HFFc6 (cell line): ENCODE results near the gene ACTN2. TPM values are rescaled to one million over a fixed set of nuclear protein-coding genes. Genes with fewer than 3 reads are reported as not detected.

Source experiments
- DNase-seq: peaks from one replicate; pipeline ENCODE4 v3.0.0-alpha.2; 2018
- H3K27ac Mint-ChIP-seq: 2 replicates; pipeline ENCODE4 v1.8.0; 2020; ENCODE audit warnings: mild to moderate bottlenecking, mixed read lengths
- H3K27me3 Mint-ChIP-seq: 2 replicates; pipeline ENCODE4 v1.8.0; 2021; ENCODE audit warnings: mild to moderate bottlenecking, moderate library complexity, mixed read lengths; ENCODE audit not compliant: insufficient read depth
- H3K36me3 Mint-ChIP-seq: 2 replicates; pipeline ENCODE4 v1.8.0; 2021; ENCODE audit warnings: low read depth, mixed read lengths
- H3K4me1 Mint-ChIP-seq: 2 replicates; pipeline ENCODE4 v1.8.0; 2020; ENCODE audit warnings: low read depth, mixed read lengths
- H3K4me3 Mint-ChIP-seq: 2 replicates; pipeline ENCODE4 v1.8.0; 2020; ENCODE audit warnings: mild to moderate bottlenecking, moderate library complexity, mixed read lengths
- H3K9me3 Mint-ChIP-seq: 2 replicates; pipeline ENCODE4 v1.8.0; 2020; ENCODE audit warnings: mild to moderate bottlenecking, mixed read lengths
- CTCF ChIP-seq: fragments of 200-600 bp; sonication (generic); IDR thresholded peaks from 2 replicates; pipeline ENCODE4 v1.5.0; 2021; ENCODE audit warnings: antibody characterized with exemption, mild to moderate bottlenecking
- total RNA-seq, 6 experiments: library from RNA; stranded (reverse); fragmentation: NEBNext Ultra II Directional; extraction: Animal tissue kit (Norgen Biotek cat#: 25700); gene quantifications; 2 replicates in 1 of 6; 3 replicates in 5 of 6; pipeline ENCODE4 v1.2.3, GENCODE V29; 2021

The ACTN2 gene
- total RNA-seq, 6 experiments from 2014 or later = not detected

- DNase-seq = no peak
- Mint-ChIP-seq H3K4me3 (no peak overlapping the region), H3K27ac (no peak overlapping the region), H3K9me3 (no peaks in the 10 kb centered on the region), H3K36me3 (no peaks in the 10 kb centered on the region), H3K4me1 (no peaks in the 10 kb centered on the region), H3K27me3 (peaks cover 2% of the 10 kb centered on the region)
- no peak for TF ChIP-seq CTCF
Measured at GRCh38 chr1:236785477-236785876, 99.2 kb downstream of the ACTN2 start.

- Mint-ChIP-seq H3K4me1 (no peaks in the 10 kb centered on the region), H3K4me3 (no peak overlapping the region), H3K27ac (no peak overlapping the region), H3K27me3 (peaks cover 4% of the 10 kb centered on the region; the same call in 1 of the 2 replicates), H3K9me3 (no peaks in the 10 kb centered on the region), H3K36me3 (no peaks in the 10 kb centered on the region)
- no peak for DNase-seq
- no peak for TF ChIP-seq CTCF
Measured at GRCh38 chr1:236786453-236786852, 100.2 kb downstream of the ACTN2 start.

- H3K27ac Mint-ChIP-seq = peak overlapping the region; percentile 94
- no peaks in the 10 kb centered on the region for H3K9me3 Mint-ChIP-seq
- H3K4me3 Mint-ChIP-seq = peak overlapping the region; percentile 94
- peaks cover 5% of the 10 kb centered on the region for H3K27me3 Mint-ChIP-seq
- DNase-seq = no peak
- H3K36me3 Mint-ChIP-seq = no peaks in the 10 kb centered on the region
- no peak for TF ChIP-seq CTCF
- H3K4me1 Mint-ChIP-seq = peaks cover 22% of the 10 kb centered on the region
Measured at GRCh38 chr1:236794585-236795034, 108.3 kb downstream of the ACTN2 start.

GRCh38 chr1:236795035-236795756 is 108.9 kb downstream of the ACTN2 start, which contains the start of gene MTR:
TSS of gene MTR (plus strand) at chr1:236795292. CDS start at chr1:236795704, 412 bp downstream.
- TF ChIP-seq CTCF = no peak
- peak; percentile 99 for DNase-seq
- H3K27me3 Mint-ChIP-seq = peaks cover 5% of the 10 kb centered on the region
- H3K36me3 Mint-ChIP-seq = no peaks in the 10 kb centered on the region
- peaks cover 27% of the 10 kb centered on the region for H3K4me1 Mint-ChIP-seq
- H3K9me3 Mint-ChIP-seq = no peaks in the 10 kb centered on the region
- peak within 1 kb of the TSS; percentile 94 for H3K4me3 Mint-ChIP-seq
- peak within 1 kb of the TSS; percentile 94 for H3K27ac Mint-ChIP-seq

- H3K4me3 Mint-ChIP-seq = peak overlapping the region; percentile 94
Measured at GRCh38 chr1:236795757-236796667, 109.7 kb downstream of the ACTN2 start.

More at GRCh38 chr1:236795757-236796667, 109.7 kb downstream of the ACTN2 start:
- H3K27ac Mint-ChIP-seq = peak overlapping the region; percentile 94
- peaks cover 5% of the 10 kb centered on the region for H3K27me3 Mint-ChIP-seq
- no peak for TF ChIP-seq CTCF
- peaks cover 27% of the 10 kb centered on the region for H3K4me1 Mint-ChIP-seq
- peak; percentile 17 for DNase-seq
- H3K36me3 Mint-ChIP-seq = no peaks in the 10 kb centered on the region
- no peaks in the 10 kb centered on the region for H3K9me3 Mint-ChIP-seq
